ENCODE results near the gene FAM131B. TPM values are rescaled to one million over a fixed set of nuclear protein-coding genes. Genes with fewer than 3 reads are reported as not detected.

FAM131B gene
- total and polyA plus RNA-seq, 2 of the 13 experiments (the other 11 are each of a cell fraction or from before 2014, with no cell fraction given), result 0.07 TPM; not detected in 1

GRCh38 chr7:143395187-143396149 is 33.0 kb upstream of the FAM131B start (continued):
- TF ChIP-seq, protein P1, sequence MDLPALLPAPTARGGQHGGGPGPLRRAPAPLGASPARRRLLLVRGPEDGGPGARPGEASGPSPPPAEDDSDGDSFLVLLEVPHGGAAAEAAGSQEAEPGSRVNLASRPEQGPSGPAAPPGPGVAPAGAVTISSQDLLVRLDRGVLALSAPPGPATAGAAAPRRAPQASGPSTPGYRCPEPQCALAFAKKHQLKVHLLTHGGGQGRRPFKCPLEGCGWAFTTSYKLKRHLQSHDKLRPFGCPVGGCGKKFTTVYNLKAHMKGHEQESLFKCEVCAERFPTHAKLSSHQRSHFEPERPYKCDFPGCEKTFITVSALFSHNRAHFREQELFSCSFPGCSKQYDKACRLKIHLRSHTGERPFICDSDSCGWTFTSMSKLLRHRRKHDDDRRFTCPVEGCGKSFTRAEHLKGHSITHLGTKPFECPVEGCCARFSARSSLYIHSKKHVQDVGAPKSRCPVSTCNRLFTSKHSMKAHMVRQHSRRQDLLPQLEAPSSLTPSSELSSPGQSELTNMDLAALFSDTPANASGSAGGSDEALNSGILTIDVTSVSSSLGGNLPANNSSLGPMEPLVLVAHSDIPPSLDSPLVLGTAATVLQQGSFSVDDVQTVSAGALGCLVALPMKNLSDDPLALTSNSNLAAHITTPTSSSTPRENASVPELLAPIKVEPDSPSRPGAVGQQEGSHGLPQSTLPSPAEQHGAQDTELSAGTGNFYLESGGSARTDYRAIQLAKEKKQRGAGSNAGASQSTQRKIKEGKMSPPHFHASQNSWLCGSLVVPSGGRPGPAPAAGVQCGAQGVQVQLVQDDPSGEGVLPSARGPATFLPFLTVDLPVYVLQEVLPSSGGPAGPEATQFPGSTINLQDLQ (CRISPR knock-in tag; IDR thresholded peaks at IDR 0.05), result peak; percentile 67; the same call in 1 of the 2 replicates
- TF ChIP-seq RFXANK (CRISPR knock-in tag; IDR thresholded peaks at IDR 0.05) (no peak), ZNF256 (CRISPR knock-in tag; conservative IDR thresholded peaks at IDR 0.05) (no peak), AHR (CRISPR knock-in tag; IDR thresholded peaks at IDR 0.05) (no peak), GFI1 (CRISPR knock-in tag; IDR thresholded peaks at IDR 0.05; ENCODE audit: borderline replicate concordance) (peak; percentile 79), CENPT (CRISPR knock-in tag; IDR thresholded peaks at IDR 0.05; ENCODE audit: low read depth) (no peak), ZSCAN29 (CRISPR knock-in tag; conservative IDR thresholded peaks at IDR 0.05) (0 out of 2 replicates have a peak, but pooled peaks have one; percentile 14), SIX4 (CRISPR knock-in tag; IDR thresholded peaks at IDR 0.05) (no peak), ZNF232 (CRISPR knock-in tag; IDR thresholded peaks at IDR 0.05; ENCODE audit: borderline replicate concordance) (0 out of 2 replicates have a peak, but pooled peaks have one; percentile 47), MAF1 (CRISPR knock-in tag; IDR thresholded peaks at IDR 0.05; ENCODE audit: borderline replicate concordance) (peak; percentile 70; the same call in 1 of the 2 replicates), ZNF781 (CRISPR knock-in tag; IDR thresholded peaks at IDR 0.05; ENCODE audit: borderline replicate concordance, not compliant biosample characterization) (peak; percentile 49), SALL2 (CRISPR knock-in tag; IDR thresholded peaks at IDR 0.05) (peak; percentile 59; the same call in 1 of the 2 replicates), MED1 (CRISPR knock-in tag; IDR thresholded peaks at IDR 0.05) (peak; percentile 86), ZNF121 (CRISPR knock-in tag; IDR thresholded peaks at IDR 0.05) (peak; percentile 82), ZNF329 (CRISPR knock-in tag; IDR thresholded peaks at IDR 0.05; ENCODE audit: low read depth) (no peak), HOXA7 (CRISPR knock-in tag; IDR thresholded peaks at IDR 0.05) (no peak), ZNF230 (CRISPR knock-in tag; IDR thresholded peaks at IDR 0.05) (no peak)
- TF ChIP-seq, protein P2, sequence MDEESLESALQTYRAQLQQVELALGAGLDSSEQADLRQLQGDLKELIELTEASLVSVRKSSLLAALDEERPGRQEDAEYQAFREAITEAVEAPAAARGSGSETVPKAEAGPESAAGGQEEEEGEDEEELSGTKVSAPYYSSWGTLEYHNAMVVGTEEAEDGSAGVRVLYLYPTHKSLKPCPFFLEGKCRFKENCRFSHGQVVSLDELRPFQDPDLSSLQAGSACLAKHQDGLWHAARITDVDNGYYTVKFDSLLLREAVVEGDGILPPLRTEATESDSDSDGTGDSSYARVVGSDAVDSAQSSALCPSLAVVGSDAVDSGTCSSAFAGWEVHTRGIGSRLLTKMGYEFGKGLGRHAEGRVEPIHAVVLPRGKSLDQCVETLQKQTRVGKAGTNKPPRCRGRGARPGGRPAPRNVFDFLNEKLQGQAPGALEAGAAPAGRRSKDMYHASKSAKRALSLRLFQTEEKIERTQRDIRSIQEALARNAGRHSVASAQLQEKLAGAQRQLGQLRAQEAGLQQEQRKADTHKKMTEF (CRISPR knock-in tag; IDR thresholded peaks at IDR 0.05), result peak; percentile 59; the same call in 1 of the 2 replicates
- TF ChIP-seq, protein P3, sequence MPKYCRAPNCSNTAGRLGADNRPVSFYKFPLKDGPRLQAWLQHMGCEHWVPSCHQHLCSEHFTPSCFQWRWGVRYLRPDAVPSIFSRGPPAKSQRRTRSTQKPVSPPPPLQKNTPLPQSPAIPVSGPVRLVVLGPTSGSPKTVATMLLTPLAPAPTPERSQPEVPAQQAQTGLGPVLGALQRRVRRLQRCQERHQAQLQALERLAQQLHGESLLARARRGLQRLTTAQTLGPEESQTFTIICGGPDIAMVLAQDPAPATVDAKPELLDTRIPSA (CRISPR knock-in tag; IDR thresholded peaks at IDR 0.05; ENCODE audit: borderline replicate concordance), result no peak
- TF ChIP-seq, protein P4, sequence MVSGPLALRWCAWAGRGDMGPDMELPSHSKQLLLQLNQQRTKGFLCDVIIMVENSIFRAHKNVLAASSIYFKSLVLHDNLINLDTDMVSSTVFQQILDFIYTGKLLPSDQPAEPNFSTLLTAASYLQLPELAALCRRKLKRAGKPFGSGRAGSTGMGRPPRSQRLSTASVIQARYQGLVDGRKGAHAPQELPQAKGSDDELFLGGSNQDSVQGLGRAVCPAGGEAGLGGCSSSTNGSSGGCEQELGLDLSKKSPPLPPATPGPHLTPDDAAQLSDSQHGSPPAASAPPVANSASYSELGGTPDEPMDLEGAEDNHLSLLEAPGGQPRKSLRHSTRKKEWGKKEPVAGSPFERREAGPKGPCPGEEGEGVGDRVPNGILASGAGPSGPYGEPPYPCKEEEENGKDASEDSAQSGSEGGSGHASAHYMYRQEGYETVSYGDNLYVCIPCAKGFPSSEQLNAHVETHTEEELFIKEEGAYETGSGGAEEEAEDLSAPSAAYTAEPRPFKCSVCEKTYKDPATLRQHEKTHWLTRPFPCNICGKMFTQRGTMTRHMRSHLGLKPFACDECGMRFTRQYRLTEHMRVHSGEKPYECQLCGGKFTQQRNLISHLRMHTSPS (CRISPR knock-in tag; IDR thresholded peaks at IDR 0.05; ENCODE audit: low read depth), result peak; percentile 53; the same call in 1 of the 2 replicates
- TF ChIP-seq, protein P5, sequence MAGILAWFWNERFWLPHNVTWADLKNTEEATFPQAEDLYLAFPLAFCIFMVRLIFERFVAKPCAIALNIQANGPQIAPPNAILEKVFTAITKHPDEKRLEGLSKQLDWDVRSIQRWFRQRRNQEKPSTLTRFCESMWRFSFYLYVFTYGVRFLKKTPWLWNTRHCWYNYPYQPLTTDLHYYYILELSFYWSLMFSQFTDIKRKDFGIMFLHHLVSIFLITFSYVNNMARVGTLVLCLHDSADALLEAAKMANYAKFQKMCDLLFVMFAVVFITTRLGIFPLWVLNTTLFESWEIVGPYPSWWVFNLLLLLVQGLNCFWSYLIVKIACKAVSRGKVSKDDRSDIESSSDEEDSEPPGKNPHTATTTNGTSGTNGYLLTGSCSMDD (CRISPR knock-in tag; IDR thresholded peaks at IDR 0.05), result no peak

Measured in HepG2 (cell line).